Small intestine (tissue), 7 donors: ENCODE data around the gene BTBD6. TPM values are rescaled to one million over a fixed set of nuclear protein-coding genes. Genes with fewer than 3 reads are reported as not detected.
A peak's percentile ranks its signal among the peaks of the same experiment; 100 is the strongest.

Experiments used
- DNase-seq, 2 donors: peaks; one replicate each; pipeline versions ENCODE4 v3.0.0 to v3.0.0-alpha.2; 2013
- FAIRE-seq: peaks from 2 replicates; lab custom pipeline; 2012; peaks lifted over from hg19 to GRCh38; lab: Jason Lieb, UNC
- H3K27ac ChIP-seq, 3 donors: one replicate each; pipeline ENCODE4 v1.5.1; 2013; ENCODE audit warnings: low read length in 2 of 3, mild to moderate bottlenecking in 2 of 3, control low read depth in 1 of 3, inconsistent platforms in 1 of 3, low read depth in 1 of 3, moderate library complexity in 1 of 3
- H3K27me3 ChIP-seq, 3 donors: one replicate each; pipeline ENCODE4 v1.6.1; 2013; ENCODE audit warnings: low read length in 3 of 3, inconsistent platforms in 1 of 3; ENCODE audit not compliant: control insufficient read depth in 3 of 3, insufficient read depth in 3 of 3
- H3K36me3 ChIP-seq, 3 donors: one replicate each; pipeline ENCODE4 v1.6.1; 2013; ENCODE audit warnings: low read length in 3 of 3, inconsistent platforms in 1 of 3, low read depth in 1 of 3, mild to moderate bottlenecking in 1 of 3, moderate library complexity in 1 of 3; ENCODE audit not compliant: control insufficient read depth in 3 of 3, insufficient read depth in 2 of 3
- H3K4me1 ChIP-seq, 3 donors: one replicate each; pipeline ENCODE4 v1.6.1; 2013; ENCODE audit warnings: low read length in 2 of 3, inconsistent platforms in 1 of 3, low read depth in 1 of 3, mild to moderate bottlenecking in 1 of 3, moderate library complexity in 1 of 3; ENCODE audit not compliant: control insufficient read depth in 3 of 3, insufficient read depth in 2 of 3
- H3K4me3 ChIP-seq, 3 donors: one replicate each; pipeline ENCODE4 v1.5.1; 2013; ENCODE audit warnings: low read length in 3 of 3, control low read depth in 1 of 3, inconsistent platforms in 1 of 3, low read depth in 1 of 3, mild to moderate bottlenecking in 1 of 3, moderate library complexity in 1 of 3
- H3K9me3 ChIP-seq, 2 donors: one replicate each; pipeline ENCODE4 v1.6.1; 2013; ENCODE audit warnings: low read depth in 1 of 2, low read length in 1 of 2; ENCODE audit not compliant: control insufficient read depth in 2 of 2, insufficient read depth in 1 of 2
- WGBS, 3 donors: extraction: QIAGEN DNeasy Blood & Tissue Kit; methylation state at CpG; one replicate each; pipeline ENCODE4 v1.1.7; 2013; 5-methylcytosine and 5-hydroxymethylcytosine counted together
- polyA plus RNA-seq, 4 donors: library from polyadenylated mRNA; stranded (reverse) in 3 of 4; unstranded in 1 of 4; fragments of 200-250 nt in 3 of 4; fragments of 120-200 nt in 1 of 4; gene quantifications; one replicate each; pipeline versions ENCODE4 v1.2.1 to v1.2.3, GENCODE V29; 2013
- donor health status: healthy with polysubstance abuse.
- donor health status: control.
- donor health status: control.
- donor health status: Bipolar disorder and iron deficiency.
- donor health status: healthy.

The BTBD6 gene
- polyA plus RNA-seq, 4 donors, result 35.4 to 84.1 (median 49.8) TPM

- H3K27ac ChIP-seq, result peak overlapping the region; percentile 38 to 96 (median 90)
- peaks cover 0 to 56% (median 2%) of the 10 kb centered on the region in 3 donors for H3K36me3 ChIP-seq
- H3K9me3 ChIP-seq, result no peaks in the 10 kb centered on the region
- WGBS, 3 donors, result 35 to 49% (median 47%) methylated on average over 62 of the region's 62 CpGs
- H3K4me1 ChIP-seq, result peaks cover 0 to 9% (median 6%) of the 10 kb centered on the region in 3 donors
- H3K27me3 ChIP-seq, result no peaks in the 10 kb centered on the region
- no peak for FAIRE-seq
- peak overlapping the region; percentile 25 to 83 (median 70) for H3K4me3 ChIP-seq
- peak; percentile 24 to 77 for DNase-seq
Measured at GRCh38 chr14:105249182-105250007, 1.1 kb downstream of the BTBD6 start.

DNA sequence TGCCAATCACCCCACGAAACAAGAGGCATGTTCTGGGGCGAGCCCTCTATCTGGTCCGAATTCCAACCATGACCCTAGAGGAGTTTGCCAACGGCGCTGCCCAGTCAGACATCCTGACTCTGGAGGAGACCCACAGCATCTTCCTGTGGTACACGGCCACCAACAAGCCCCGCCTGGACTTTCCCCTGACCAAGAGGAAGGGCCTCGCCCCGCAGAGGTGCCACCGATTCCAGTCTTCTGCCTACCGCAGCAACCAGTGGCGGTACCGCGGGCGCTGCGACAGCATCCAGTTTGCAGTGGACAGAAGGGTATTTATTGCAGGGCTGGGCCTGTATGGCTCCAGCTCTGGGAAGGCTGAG, 1.7 kb downstream of the BTBD6 start:
- no peak overlapping the region for H3K27ac ChIP-seq
- WGBS, 3 donors, result 95 to 96% (median 95%) methylated on average over 16 of the region's 16 CpGs
- peaks cover 0 to 60% (median 2%) of the 10 kb centered on the region in 3 donors for H3K36me3 ChIP-seq

DNA sequence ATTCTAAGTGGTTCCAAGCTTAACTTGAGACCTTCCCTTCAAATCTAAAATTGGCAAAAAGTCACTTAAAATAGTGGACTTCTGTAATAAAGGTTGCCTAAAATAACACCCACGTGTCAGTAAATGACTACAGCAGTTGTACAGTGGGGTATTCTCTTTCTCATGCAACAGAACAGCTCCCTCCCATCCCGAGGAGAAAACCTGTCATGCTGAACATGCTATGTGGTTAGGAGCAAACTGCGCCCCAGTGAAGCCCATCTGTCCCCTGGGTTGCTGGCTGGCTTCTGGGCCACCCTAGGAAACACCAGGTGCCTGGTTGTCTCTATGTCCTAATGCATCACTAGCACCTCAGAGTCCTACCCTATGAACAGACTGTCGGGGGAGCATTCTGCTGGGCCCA, 2.7 kb downstream of the BTBD6 start:
- H3K9me3 ChIP-seq, result no peaks in the 10 kb centered on the region
- H3K4me1 ChIP-seq, result peaks cover 0 to 9% (median 6%) of the 10 kb centered on the region in 3 donors
- H3K4me3 ChIP-seq, result no peak overlapping the region
- no peak overlapping the region for H3K27ac ChIP-seq
- WGBS, 3 donors, result 74 to 82% (median 78%) methylated on average over 3 to 4 of the region's 4 CpGs
- H3K27me3 ChIP-seq, result no peaks in the 10 kb centered on the region
- peaks cover 0 to 65% (median 2%) of the 10 kb centered on the region in 3 donors for H3K36me3 ChIP-seq
- DNase-seq (no peak), FAIRE-seq (no peak)

More for the DNA sequence above, 1.7 kb downstream of the BTBD6 start:
- H3K9me3 ChIP-seq, result no peaks in the 10 kb centered on the region
- no peak overlapping the region for H3K4me3 ChIP-seq
- H3K27me3 ChIP-seq, result no peaks in the 10 kb centered on the region
- FAIRE-seq (no peak), DNase-seq (no peak)
- H3K4me1 ChIP-seq, result peaks cover 0 to 9% (median 6%) of the 10 kb centered on the region in 3 donors

DNA sequence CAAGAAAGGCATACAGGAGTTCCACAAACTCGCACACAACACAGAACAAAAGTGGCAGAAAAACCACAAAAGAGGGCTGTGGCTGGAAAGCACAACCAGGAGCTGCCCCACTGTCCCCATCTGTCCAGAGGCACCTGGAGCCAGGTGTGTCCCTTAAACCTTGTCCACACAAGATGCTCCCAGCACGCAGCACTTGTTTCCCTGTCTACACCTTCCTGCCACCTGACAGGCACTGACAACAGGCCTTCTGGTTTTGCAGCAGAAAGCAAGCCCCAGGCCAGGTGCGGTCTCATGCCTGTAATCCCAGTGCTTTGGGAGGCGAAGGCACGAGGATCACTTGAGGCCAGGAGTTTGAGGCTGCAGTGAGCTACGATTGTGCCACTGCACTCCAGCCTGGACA, 3.6 kb downstream of the BTBD6 start:
- no peak for FAIRE-seq
- WGBS, 3 donors, result 83 to 92% (median 90%) methylated on average over 6 of the region's 6 CpGs
- Histone ChIP-seq H3K9me3 (no peaks in the 10 kb centered on the region), H3K4me3 (no peak overlapping the region), H3K4me1 (peaks cover 0 to 10% (median 6%) of the 10 kb centered on the region in 3 donors), H3K27me3 (no peaks in the 10 kb centered on the region), H3K36me3 (peaks cover 0 to 71% (median 2%) of the 10 kb centered on the region in 3 donors), H3K27ac (no peak overlapping the region)
- DNase-seq, result no peak

- Histone ChIP-seq H3K36me3 (peaks cover 0 to 68% (median 2%) of the 10 kb centered on the region in 3 donors), H3K27ac (no peak overlapping the region), H3K4me3 (no peak overlapping the region), H3K4me1 (peaks cover 3 to 13% (median 3%) of the 10 kb centered on the region in 3 donors), H3K27me3 (no peaks in the 10 kb centered on the region), H3K9me3 (no peaks in the 10 kb centered on the region)
- FAIRE-seq (no peak), DNase-seq (no peak)
- WGBS, 3 donors, result 91% methylated on average over 21 of the region's 21 CpGs
Measured at GRCh38 chr14:105252552-105253328, 4.4 kb downstream of the BTBD6 start.

DNA sequence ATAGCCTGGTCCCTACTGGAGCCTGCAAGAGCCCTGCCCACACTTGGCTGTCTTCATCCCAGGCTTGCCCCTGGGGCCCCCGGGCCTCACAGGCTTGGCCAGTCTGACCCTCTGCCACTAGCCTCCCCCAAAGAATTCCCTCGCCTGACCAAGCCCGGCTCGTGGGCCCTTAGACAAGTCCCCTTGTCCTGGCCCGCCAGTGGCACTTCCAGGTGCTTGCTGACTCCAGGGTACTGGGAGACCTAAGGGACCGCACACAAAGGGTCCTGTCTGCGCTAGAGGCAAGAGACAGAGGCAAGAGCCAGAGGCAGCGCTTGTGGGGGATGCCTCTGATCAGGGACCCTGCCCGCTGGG, 5.0 kb downstream of the BTBD6 start:
- Histone ChIP-seq H3K4me1 (peaks cover 0 to 9% (median 3%) of the 10 kb centered on the region in 3 donors), H3K27me3 (no peaks in the 10 kb centered on the region), H3K9me3 (no peaks in the 10 kb centered on the region), H3K4me3 (no peak overlapping the region), H3K36me3 (peaks cover 0 to 67% (median 2%) of the 10 kb centered on the region in 3 donors), H3K27ac (no peak overlapping the region)
- FAIRE-seq (no peak), DNase-seq (no peak)
- WGBS, 3 donors, result 89 to 93% (median 93%) methylated on average over 9 of the region's 9 CpGs

GRCh38 chr14:105255021-105255507, 6.7 kb downstream of the BTBD6 start:
- WGBS, 3 donors, result 71 to 84% (median 82%) methylated on average over 6 of the region's 6 CpGs
- FAIRE-seq (no peak), DNase-seq (no peak)
- Histone ChIP-seq H3K27me3 (no peaks in the 10 kb centered on the region), H3K27ac (no peak overlapping the region), H3K9me3 (no peaks in the 10 kb centered on the region), H3K4me3 (no peak overlapping the region), H3K4me1 (peaks cover 0 to 6% (median 3%) of the 10 kb centered on the region in 3 donors), H3K36me3 (peaks cover 0 to 66% (median 2%) of the 10 kb centered on the region in 3 donors)

- Histone ChIP-seq H3K9me3 (no peaks in the 10 kb centered on the region), H3K4me1 (peaks cover 0 to 6% (median 3%) of the 10 kb centered on the region in 3 donors), H3K4me3 (no peak overlapping the region), H3K36me3 (peaks cover 0 to 59% (median 2%) of the 10 kb centered on the region in 3 donors), H3K27ac (no peak overlapping the region), H3K27me3 (no peaks in the 10 kb centered on the region)
- 96 to 98% (median 96%) methylated on average over 19 of the region's 19 CpGs for WGBS, 3 donors
- DNase-seq, result no peak
- FAIRE-seq, result no peak
Measured at GRCh38 chr14:105256292-105256960, 8.1 kb downstream of the BTBD6 start.
